IMR-90 (cell line): ENCODE results near the gene VAV1. TPM values are rescaled to one million over a fixed set of nuclear protein-coding genes. Genes with fewer than 3 reads are reported as not detected.

Experiments
- ATAC-seq: fragments of 200-7000 bp; cut with Tn5 transposase; 2 replicates; pipeline ENCODE4 v1.9.1; 2020; ENCODE audit warnings: low read depth, mild to moderate bottlenecking, moderate library complexity
- BruUV-seq: library from RNA; stranded (reverse); fragments of 400-500 nt; replicated peaks from 2 replicates; lab custom pipeline; 2021; lab: Mats Ljungman, UMichigan
- CTCF ChIA-PET: fragments of 300-600 bp; formaldehyde crosslinking; extraction: SDS; loops from one replicate; lab custom pipeline; 2021; ENCODE audit warnings: antibody characterized with exemption; lab: Yijun Ruan, JAX
- POLR2A ChIA-PET: fragments of 300-600 bp; sonication (Branson Sonifier 250); formaldehyde crosslinking; loops from one replicate; lab custom pipeline; 2022; ENCODE audit warnings: antibody characterized with exemption; ENCODE audit not compliant: unreplicated experiment; lab: Charles Lee
- DNase-seq: peaks from one replicate; pipeline ENCODE4 v3.0.0; 2013
- H2AFZ ChIP-seq: replicated peaks from 2 replicates; pipeline ENCODE3; 2013; ENCODE audit warnings: low read length, mild to moderate bottlenecking; ENCODE audit not compliant: poor library complexity
- H2AK5ac ChIP-seq: 2 replicates; pipeline ENCODE4 v1.6.1; 2013; ENCODE audit warnings: low read depth, low read length, inconsistent platforms
- H2AK9ac ChIP-seq: replicated peaks from 2 replicates; pipeline ENCODE3; 2013; ENCODE audit warnings: mild to moderate bottlenecking, low read depth, low read length, moderate library complexity; ENCODE audit not compliant: poor library complexity
- H2BK120ac ChIP-seq: 2 replicates; pipeline ENCODE4 v1.6.1; 2013; ENCODE audit warnings: low read depth, low read length, inconsistent platforms
- H2BK15ac ChIP-seq: 3 replicates; pipeline ENCODE4 v1.6.1; 2013; ENCODE audit warnings: low read depth, low read length, inconsistent platforms
- H2BK20ac ChIP-seq: 2 replicates; pipeline ENCODE4 v1.6.1; 2013; ENCODE audit warnings: low read depth, mild to moderate bottlenecking, inconsistent platforms, low read length, moderate library complexity
- H2BK5ac ChIP-seq: 2 replicates; pipeline ENCODE4 v1.6.1; 2013; ENCODE audit warnings: mild to moderate bottlenecking, low read depth, low read length, inconsistent platforms; ENCODE audit not compliant: poor library complexity, severe bottlenecking
- H3K14ac ChIP-seq: replicated peaks from 2 replicates; pipeline ENCODE4 v1.6.1; 2013; ENCODE audit warnings: low read depth, low read length, inconsistent platforms
- H3K18ac ChIP-seq: 2 replicates; pipeline ENCODE4 v1.6.1; 2013; ENCODE audit warnings: low read depth, low read length, control low read depth
- H3K23ac ChIP-seq: 2 replicates; pipeline ENCODE4 v1.6.1; 2013; ENCODE audit warnings: low read depth, low read length, inconsistent platforms
- H3K27ac ChIP-seq: 2 replicates; pipeline ENCODE4 v1.5.1; 2013; ENCODE audit warnings: mild to moderate bottlenecking, control low read depth, low read length; ENCODE audit not compliant: insufficient read depth
- H3K27me3 ChIP-seq: 2 replicates; pipeline ENCODE4 v1.6.1; 2013; ENCODE audit warnings: low read length; ENCODE audit not compliant: control insufficient read depth, insufficient read depth
- H3K36me3 ChIP-seq: 2 replicates; pipeline ENCODE4 v1.6.1; 2013; ENCODE audit warnings: low read length, mixed read lengths; ENCODE audit not compliant: control insufficient read depth, insufficient read depth
- H3K4ac ChIP-seq: 2 replicates; pipeline ENCODE4 v1.6.1; 2013; ENCODE audit warnings: low read depth, low read length, inconsistent platforms
- H3K4me1 ChIP-seq: 2 replicates; pipeline ENCODE4 v1.6.1; 2013; ENCODE audit warnings: low read length, mixed read lengths; ENCODE audit not compliant: control insufficient read depth, insufficient read depth
- H3K4me2 ChIP-seq: 2 replicates; pipeline ENCODE4 v1.6.1; 2013; ENCODE audit warnings: low read depth, mild to moderate bottlenecking, control low read depth, low read length, moderate library complexity
- H3K4me3 ChIP-seq: 2 replicates; pipeline ENCODE4 v1.5.1; 2013; ENCODE audit warnings: low read depth, mild to moderate bottlenecking, control low read depth, low read length, moderate library complexity; ENCODE audit not compliant: insufficient read depth
- H3K56ac ChIP-seq: 2 replicates; pipeline ENCODE4 v1.6.1; 2013; ENCODE audit warnings: low read length, inconsistent platforms; ENCODE audit not compliant: insufficient read depth; ENCODE audit errors: extremely low read depth
- H3K79me1 ChIP-seq, 2 experiments: 2 replicates each; pipeline ENCODE4 v1.6.1; 2013; ENCODE audit warnings: low read length in 2 of 2, inconsistent platforms in 1 of 2, low read depth in 1 of 2
- H3K9ac ChIP-seq: 2 replicates; pipeline ENCODE4 v1.6.1; 2013; ENCODE audit warnings: low read depth, low read length, control low read depth
- H3K9me1 ChIP-seq: 2 replicates; pipeline ENCODE4 v1.6.1; 2013; ENCODE audit warnings: low read length, inconsistent platforms; ENCODE audit not compliant: insufficient read depth
- H3K9me3 ChIP-seq: 2 replicates; pipeline ENCODE4 v1.6.1; 2013; ENCODE audit warnings: low read length; ENCODE audit not compliant: control insufficient read depth, insufficient read depth
- H4K20me1 ChIP-seq: 2 replicates; pipeline ENCODE4 v1.6.1; 2013; ENCODE audit warnings: low read length, inconsistent platforms; ENCODE audit not compliant: insufficient read depth
- H4K5ac ChIP-seq: 2 replicates; pipeline ENCODE4 v1.6.1; 2013; ENCODE audit warnings: mild to moderate bottlenecking, low read depth, low read length, control low read depth
- H4K8ac ChIP-seq, 2 experiments: 2 replicates each; pipeline ENCODE4 v1.6.1; 2013; ENCODE audit warnings: low read depth in 2 of 2, low read length in 2 of 2, control low read depth in 1 of 2, inconsistent platforms in 1 of 2
- H4K91ac ChIP-seq: 2 replicates; pipeline ENCODE4 v1.6.1; 2013; ENCODE audit warnings: low read depth, low read length, inconsistent platforms; ENCODE audit not compliant: insufficient read depth
- BHLHE40 ChIP-seq: fragments of 150-350 bp; IDR thresholded peaks from 2 replicates; pipeline ENCODE4 v1.6.1; 2016; ENCODE audit warnings: mild to moderate bottlenecking, low read depth, low read length
- CEBPB ChIP-seq: IDR thresholded peaks from 2 replicates; pipeline ENCODE4 v1.6.1; 2012; ENCODE audit warnings: low read depth, low read length, improper control_type of control experiment
- CHD1 ChIP-seq: IDR thresholded peaks from 2 replicates; pipeline ENCODE4 v1.6.1; 2012; ENCODE audit warnings: low read depth, low read length, improper control_type of control experiment
- CTCF ChIP-seq: conservative IDR thresholded peaks from 2 replicates; pipeline ENCODE4 v1.5.1; 2012; ENCODE audit warnings: mild to moderate bottlenecking, low read depth, low read length, improper control_type of control experiment
- ELK1 ChIP-seq: fragments of 150-350 bp; IDR thresholded peaks from 2 replicates; pipeline ENCODE4 v1.6.1; 2016; ENCODE audit warnings: low read depth, mild to moderate bottlenecking, low read length, moderate library complexity, borderline replicate concordance
- FOS ChIP-seq: fragments of 150-350 bp; IDR thresholded peaks from 2 replicates; pipeline ENCODE4 v1.6.1; 2016; ENCODE audit warnings: low read depth, low read length
- MAFK ChIP-seq: IDR thresholded peaks from 2 replicates; pipeline ENCODE4 v1.6.1; 2012; ENCODE audit warnings: low read depth, low read length, improper control_type of control experiment
- MAZ ChIP-seq: IDR thresholded peaks from 2 replicates; pipeline ENCODE4 v1.6.1; 2012; ENCODE audit warnings: low read depth, mild to moderate bottlenecking, low read length, improper control_type of control experiment, moderate library complexity, borderline replicate concordance
- MXI1 ChIP-seq: IDR thresholded peaks from 2 replicates; pipeline ENCODE4 v1.6.1; 2012; ENCODE audit warnings: low read depth, mild to moderate bottlenecking, low read length, moderate library complexity, borderline replicate concordance
- NFE2L2 ChIP-seq: fragments of 150-350 bp; IDR thresholded peaks from 2 replicates; pipeline ENCODE4 v1.6.1; 2016; ENCODE audit warnings: low read depth, mild to moderate bottlenecking, low read length
- POLR2A ChIP-seq: IDR thresholded peaks from 2 replicates; pipeline ENCODE4 v1.6.1; 2012; ENCODE audit warnings: mild to moderate bottlenecking, low read depth, low read length
- RAD21 ChIP-seq: IDR thresholded peaks from 2 replicates; pipeline ENCODE4 v1.6.1; 2012; ENCODE audit warnings: low read length, improper control_type of control experiment
- RCOR1 ChIP-seq: IDR thresholded peaks from 2 replicates; pipeline ENCODE4 v1.6.1; 2012; ENCODE audit warnings: mild to moderate bottlenecking, low read length, improper control_type of control experiment; ENCODE audit not compliant: insufficient replicate concordance
- RFX5 ChIP-seq: IDR thresholded peaks from 2 replicates; pipeline ENCODE4 v1.8.0; 2012; ENCODE audit warnings: low read depth, mild to moderate bottlenecking, low read length, moderate library complexity
- SMC3 ChIP-seq: fragments of 150-350 bp; IDR thresholded peaks from 2 replicates; pipeline ENCODE4 v1.6.1; 2016; ENCODE audit warnings: low read depth, mild to moderate bottlenecking, antibody characterized with exemption, low read length, moderate library complexity
- USF2 ChIP-seq: fragments of 150-350 bp; IDR thresholded peaks from 2 replicates; pipeline ENCODE4 v1.6.1; 2017; ENCODE audit warnings: mild to moderate bottlenecking, antibody characterized with exemption, low read length, low read depth
- WGBS, 2 experiments: methylation state at CpG; one replicate each; pipeline versions ENCODE4 v1.1.5 to v1.1.7; 2013; ENCODE audit warnings: missing lambda C conversion rate in 2 of 2; ENCODE audit not compliant: insufficient read length in 1 of 2; ENCODE audit errors: extremely low coverage in 2 of 2; 5-methylcytosine and 5-hydroxymethylcytosine counted together
- dilution Hi-C: fragments of 300-500 bp; cut with HindIII; formaldehyde crosslinking; loops from one replicate; pipeline ENCODE4 v1.14.3; 2018; ENCODE audit warnings: low sequenced_read_pairs; ENCODE audit not compliant: unreplicated experiment
- in situ Hi-C: fragments of 300-500 bp; cut with MboI; formaldehyde crosslinking; loops from 3 replicates; pipeline ENCODE4 v1.14.3; 2019; ENCODE audit warnings: low sequenced_read_pairs, inconsistent platforms, mixed read lengths
- intact Hi-C: fragments of 100-400 bp; cut with micrococcal nuclease; formaldehyde crosslinking; loops from 2 replicates; pipeline ENCODE4 v1.10.0; 2022
- polyA plus RNA-seq, 3 experiments: library from polyadenylated mRNA; depleted of rRNA; stranded (reverse); fragments of >200 nt; gene quantifications; 2 replicates each; pipeline ENCODE4 v1.2.3, GENCODE V29; 2012; ENCODE audit warnings: low replicate concordance in 1 of 3
- total RNA-seq: library from RNA; depleted of rRNA; stranded (reverse); fragments of >200 nt; gene quantifications from 2 replicates; pipeline ENCODE4 v1.2.3, GENCODE V29; 2012

Gene VAV1
- total and polyA plus RNA-seq, 2 of the 4 experiments (the other 2 are of a cell fraction), result not detected

- DNase-seq (peak; percentile 69), ATAC-seq (peak; percentile 91)
- TF ChIP-seq CTCF (peak; percentile 88), USF2 (no peak), FOS (no peak), CHD1 (no peak; the same call in 1 of the 2 replicates), RFX5 (no peak), NFE2L2 (no peak), RAD21 (peak; percentile 84), SMC3 (peak; percentile 69), ELK1 (no peak), MAFK (no peak), BHLHE40 (0 out of 2 replicates have a peak, but pooled peaks have one; percentile 27), POLR2A (no peak), CEBPB (peak; percentile 70; the same call in 1 of the 2 replicates), RCOR1 (no peak), MXI1 (peak; percentile 26; the same call in 1 of the 2 replicates), MAZ (no peak)
- H2AFZ ChIP-seq, result peak overlapping the region; percentile 91
- BruUV-seq, result no TSS peak
- H3K79me1 ChIP-seq, result no peaks in the 10 kb centered on the region
- no peak overlapping the region for H2AK9ac ChIP-seq
- no peak overlapping the region for H3K27ac ChIP-seq
- no peak overlapping the region for H2BK15ac ChIP-seq
- H4K91ac ChIP-seq, result no peak overlapping the region
- no peak overlapping the region; the same call in 1 of the 2 replicates for H3K14ac ChIP-seq
- intact Hi-C loops, result loop anchor here (1.0 to 2.0 kb wide), 6 partner anchors 124 to 814 kb away; no protein-coding TSS in a partner anchor
- no peaks in the 10 kb centered on the region for H3K36me3 ChIP-seq
- WGBS, 2 experiments, result 0% methylated on average over 5 of the region's 16 CpGs; no CpG with 5 or more reads in 1 of the 2 experiments
- dilution Hi-C loops, result no loop called here
- no peak overlapping the region for H3K9ac ChIP-seq
- no peaks in the 10 kb centered on the region for H4K20me1 ChIP-seq
- H2BK20ac ChIP-seq, result no peak overlapping the region
- H4K8ac ChIP-seq, result no peak overlapping the region
- no peak overlapping the region for H3K56ac ChIP-seq
- H3K27me3 ChIP-seq, result no peaks in the 10 kb centered on the region
- no peak overlapping the region for H3K18ac ChIP-seq
- POLR2A ChIA-PET, result no interaction called here
- no peak overlapping the region for H2BK120ac ChIP-seq
- H3K4me2 ChIP-seq, result peak overlapping the region; percentile 88
- no peaks in the 10 kb centered on the region for H3K9me3 ChIP-seq
- no peaks in the 10 kb centered on the region for H3K4me1 ChIP-seq
- H2BK5ac ChIP-seq, result no peak overlapping the region
- in situ Hi-C loops, result loop anchor here (5.0 to 25.0 kb wide), 4 partner anchors 128 to 725 kb away; partner anchors contain the start of genes ACSBG2, GPR108 and TRIP10
- H3K9me1 ChIP-seq, result no peaks in the 10 kb centered on the region
- H4K5ac ChIP-seq, result no peak overlapping the region
- CTCF ChIA-PET, result interaction anchor here (0.9 to 4.3 kb wide), 4 partner anchors 12 to 125 kb away, joined by 3 to 25 read pairs (median 6); partner anchors contain the start of genes GPR108 and TRIP10
- H3K4me3 ChIP-seq, result no peak overlapping the region
- no peak overlapping the region for H2AK5ac ChIP-seq
- H3K4ac ChIP-seq, result no peak overlapping the region
- H3K23ac ChIP-seq, result no peak overlapping the region
Measured at GRCh38 chr19:6862673-6863078, 90.2 kb downstream of the VAV1 start.
